NK-92 treated with Interleukin-12 subunit alpha and Interleukin-12 subunit beta, amount 100 ng/mL, for 24 hours (cell line): Measurements from ENCODE around the gene PYY.
"Not testable (repeated sequence)": the region's sequence is repeated elsewhere in the genome, so short reads cannot be mapped to it uniquely, and the experiment has no call there.

Experiments used
- DNase-seq: peaks from one replicate; lab custom pipeline; 2025; lab: John Stamatoyannopoulos, UW

PYY gene

GRCh38 chr17:43978078-43978477 is 24.3 kb upstream of the PYY start:
- no peak for DNase-seq

- DNase-seq = no peak
Measured at GRCh38 chr17:43976963-43977837, 23.5 kb upstream of the PYY start.

GRCh38 chr17:43975898-43976297 is 22.2 kb upstream of the PYY start:
- no peak for DNase-seq

GRCh38 chr17:43974382-43975266 is 20.9 kb upstream of the PYY start:
- DNase-seq = no peak

- DNase-seq = not testable (repeated sequence)
Measured at GRCh38 chr17:43972444-43973212, 18.9 kb upstream of the PYY start.

- not testable (repeated sequence) for DNase-seq
Measured at GRCh38 chr17:43971436-43971835, 17.7 kb upstream of the PYY start.

- no peak for DNase-seq
Measured at GRCh38 chr17:43970366-43970765, 16.6 kb upstream of the PYY start.

- no peak for DNase-seq
Measured at GRCh38 chr17:43967251-43967875, 13.6 kb upstream of the PYY start.

- DNase-seq = no peak
Measured at GRCh38 chr17:43966276-43966675, 12.5 kb upstream of the PYY start.

- DNase-seq = no peak
Measured at GRCh38 chr17:43962479-43962878, 8.7 kb upstream of the PYY start.

- no peak for DNase-seq
Measured at GRCh38 chr17:43961954-43962353, 8.2 kb upstream of the PYY start.

GRCh38 chr17:43961292-43961691 is 7.6 kb upstream of the PYY start:
- DNase-seq = not testable (repeated sequence)

- DNase-seq = no peak
Measured at GRCh38 chr17:43958748-43959352, 5.1 kb upstream of the PYY start.

GRCh38 chr17:43956222-43956621 is 2.5 kb upstream of the PYY start:
- no peak for DNase-seq

GRCh38 chr17:43952724-43953666 is 745 bp downstream of the PYY start:
- DNase-seq = no peak

- no peak for DNase-seq
Measured at GRCh38 chr17:43952351-43952723, 1.4 kb downstream of the PYY start.

GRCh38 chr17:43951750-43952149 is 2.0 kb downstream of the PYY start:
- DNase-seq = no peak

GRCh38 chr17:43950554-43950953 is 3.2 kb downstream of the PYY start:
- DNase-seq = no peak

GRCh38 chr17:43949781-43950180 is 4.0 kb downstream of the PYY start:
- DNase-seq = no peak

GRCh38 chr17:43946781-43947180 is 7.0 kb downstream of the PYY start:
- DNase-seq = no peak
